Endothelial cell of umbilical vein (primary cell): Measurements from ENCODE around the gene RNF217.
"Not testable (repeated sequence)": the region's sequence is repeated elsewhere in the genome, so short reads cannot be mapped to it uniquely, and the experiment has no call there.

ENCODE experiments used
- CTCF ChIP-seq, 2 donors: IDR thresholded peaks; 1 replicate in 1 of 2; 2 replicates in 1 of 2; pipeline ENCODE4 v1.5.1; 2011; ENCODE audit warnings: low read length in 2 of 2, mild to moderate bottlenecking in 2 of 2, moderate library complexity in 2 of 2, control low read depth in 1 of 2, inconsistent platforms in 1 of 2, low read depth in 1 of 2; ENCODE audit not compliant: insufficient read depth in 1 of 2; ENCODE audit errors: extremely low read depth in 1 of 2
- EZH2 ChIP-seq: IDR thresholded peaks from 2 replicates; pipeline ENCODE4 v1.6.1; 2012; ENCODE audit warnings: borderline replicate concordance, low read depth, mild to moderate bottlenecking, moderate library complexity, low read length, inconsistent platforms; ENCODE audit not compliant: severe bottlenecking
- FOS ChIP-seq: IDR thresholded peaks from 2 replicates; pipeline ENCODE4 v1.6.1; 2011; ENCODE audit warnings: mild to moderate bottlenecking, low read length, moderate library complexity, borderline replicate concordance; ENCODE audit not compliant: insufficient read depth
- JUN ChIP-seq: IDR thresholded peaks from 2 replicates; pipeline ENCODE4 v1.6.1; 2011; ENCODE audit warnings: borderline replicate concordance, low read depth; ENCODE audit not compliant: insufficient read length, insufficient read depth
- MAX ChIP-seq: IDR thresholded peaks from 2 replicates; pipeline ENCODE4 v1.6.1; 2011; ENCODE audit not compliant: insufficient read depth, insufficient read length
- MYC ChIP-seq: IDR thresholded peaks from one replicate; pipeline ENCODE4 v1.6.1; 2011; ENCODE audit warnings: mild to moderate bottlenecking, low read depth, low read length
- POLR2A ChIP-seq: IDR thresholded peaks from 2 replicates; pipeline ENCODE4 v1.6.1; 2012; ENCODE audit warnings: low read depth, mild to moderate bottlenecking, control low read depth, low read length
- POLR2AphosphoS5 ChIP-seq: IDR thresholded peaks from 2 replicates; pipeline ENCODE4 v1.6.1; 2012; ENCODE audit warnings: low read depth, mild to moderate bottlenecking, control low read depth, low read length, moderate library complexity; ENCODE audit not compliant: insufficient read depth

DNA sequence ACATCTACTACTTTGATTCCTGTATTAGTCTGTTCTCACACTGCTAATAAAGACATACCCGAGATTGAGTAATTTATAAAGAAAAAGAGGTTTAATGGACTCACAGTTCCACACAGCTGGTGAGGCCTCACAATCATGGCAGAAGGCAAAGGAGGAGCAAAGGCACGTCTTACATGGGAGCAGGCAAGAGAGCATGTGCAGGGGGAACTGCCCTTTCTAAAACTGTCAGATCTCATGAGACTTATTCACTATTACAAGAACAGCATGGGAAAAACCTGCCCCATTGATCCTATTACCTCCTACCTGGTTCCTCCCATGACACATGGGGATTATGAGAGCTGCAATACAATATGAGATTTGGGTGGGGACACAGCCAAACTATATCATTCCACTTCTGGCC, 42.5 kb upstream of the RNF217 start:
- TF ChIP-seq CTCF (IDR thresholded peaks at IDR 0.05; ENCODE audit: extremely low read depth in 1 of 2, insufficient read depth in 1 of 2, low read depth in 1 of 2, low read length in 2 of 2); POLR2AphosphoS5; EZH2; POLR2A; FOS; MAX; MYC; JUN: not testable (repeated sequence)
